Neutrophil (primary cell): ENCODE measurements around the gene BRINP3.

ENCODE experiments used
- H3K27ac ChIP-seq: fragments of 200-600 bp; sonication (generic); 2 replicates; pipeline ENCODE4 v1.5.1; 2016; ENCODE audit warnings: mild to moderate bottlenecking, moderate library complexity
- H3K27me3 ChIP-seq: fragments of 200-600 bp; sonication (generic); 2 replicates; pipeline ENCODE4 v1.6.0; 2016; ENCODE audit warnings: mild to moderate bottlenecking
- H3K36me3 ChIP-seq: fragments of 200-600 bp; sonication (generic); 2 replicates; pipeline ENCODE4 v1.5.1; 2017
- H3K4me1 ChIP-seq, 2 experiments: fragments of 200-600 bp in 1 of 2; sonication (generic) in 1 of 2; 1 replicate in 1 of 2; 2 replicates in 1 of 2; pipeline versions ENCODE4 v1.5.1 to v1.6.1; 2013 to 2016; ENCODE audit warnings: low read depth in 1 of 2, low read length in 1 of 2, mild to moderate bottlenecking in 1 of 2, moderate library complexity in 1 of 2; ENCODE audit not compliant: control insufficient read depth in 1 of 2, insufficient read depth in 1 of 2
- H3K4me3 ChIP-seq, 2 experiments: fragments of 200-600 bp in 1 of 2; sonication (generic) in 1 of 2; 1 replicate in 1 of 2; 2 replicates in 1 of 2; pipeline ENCODE4 v1.5.1; 2013 to 2016; ENCODE audit warnings: low read depth in 1 of 2, low read length in 1 of 2, mild to moderate bottlenecking in 1 of 2, moderate library complexity in 1 of 2
- H3K9me3 ChIP-seq: fragments of 200-600 bp; sonication (generic); 2 replicates; pipeline ENCODE4 v1.5.1; 2016
- CTCF ChIP-seq: fragments of 200-600 bp; sonication (generic); IDR thresholded peaks from 2 replicates; pipeline ENCODE4 v1.5.1; 2016; ENCODE audit warnings: antibody characterized with exemption

The BRINP3 gene

GRCh38 chr1:190175320-190175719, 302.3 kb downstream of the BRINP3 start:
- no peak overlapping the region for H3K4me3 ChIP-seq
- no peaks in the 10 kb centered on the region for H3K4me1 ChIP-seq
- no peak overlapping the region for H3K27ac ChIP-seq
- no peaks in the 10 kb centered on the region for H3K27me3 ChIP-seq
- H3K36me3 ChIP-seq: no peaks in the 10 kb centered on the region
- no peak for TF ChIP-seq CTCF
- no peaks in the 10 kb centered on the region for H3K9me3 ChIP-seq

GRCh38 chr1:190172651-190173430, 304.8 kb downstream of the BRINP3 start:
- Histone ChIP-seq H3K4me1 (no peaks in the 10 kb centered on the region), H3K9me3 (no peaks in the 10 kb centered on the region), H3K4me3 (no peak overlapping the region), H3K36me3 (no peaks in the 10 kb centered on the region), H3K27ac (no peak overlapping the region), H3K27me3 (no peaks in the 10 kb centered on the region)
- TF ChIP-seq CTCF: no peak

- no peak for TF ChIP-seq CTCF
- Histone ChIP-seq H3K27ac (no peak overlapping the region), H3K4me1 (no peaks in the 10 kb centered on the region), H3K4me3 (no peak overlapping the region), H3K27me3 (no peaks in the 10 kb centered on the region), H3K9me3 (no peaks in the 10 kb centered on the region), H3K36me3 (no peaks in the 10 kb centered on the region)
Observed at GRCh38 chr1:190170321-190170720, 307.3 kb downstream of the BRINP3 start.

- no peak for TF ChIP-seq CTCF
- Histone ChIP-seq H3K4me3 (no peak overlapping the region), H3K9me3 (no peaks in the 10 kb centered on the region), H3K36me3 (no peaks in the 10 kb centered on the region), H3K4me1 (no peaks in the 10 kb centered on the region), H3K27me3 (no peaks in the 10 kb centered on the region), H3K27ac (no peak overlapping the region)
Observed at GRCh38 chr1:190169311-190170067, 308.2 kb downstream of the BRINP3 start.

- no peaks in the 10 kb centered on the region for H3K27me3 ChIP-seq
- no peaks in the 10 kb centered on the region for H3K4me1 ChIP-seq
- H3K27ac ChIP-seq: no peak overlapping the region
- H3K36me3 ChIP-seq: no peaks in the 10 kb centered on the region
- H3K4me3 ChIP-seq: no peak overlapping the region
- H3K9me3 ChIP-seq: no peaks in the 10 kb centered on the region
- TF ChIP-seq CTCF: no peak
Observed at GRCh38 chr1:190168893-190169280, 308.8 kb downstream of the BRINP3 start.
